Inflammatory macrophage treated with lipopolysaccharide for 1 hour (primary cell): Measurements from ENCODE around the gene GPC6.
A peak's percentile ranks its signal among the peaks of the same experiment; 100 is the strongest.

ENCODE experiments used
- DNase-seq, 2 donors: peaks; one replicate each; pipeline ENCODE4 v3.0.0-alpha.2; 2020 to 2022

The GPC6 gene

DNA sequence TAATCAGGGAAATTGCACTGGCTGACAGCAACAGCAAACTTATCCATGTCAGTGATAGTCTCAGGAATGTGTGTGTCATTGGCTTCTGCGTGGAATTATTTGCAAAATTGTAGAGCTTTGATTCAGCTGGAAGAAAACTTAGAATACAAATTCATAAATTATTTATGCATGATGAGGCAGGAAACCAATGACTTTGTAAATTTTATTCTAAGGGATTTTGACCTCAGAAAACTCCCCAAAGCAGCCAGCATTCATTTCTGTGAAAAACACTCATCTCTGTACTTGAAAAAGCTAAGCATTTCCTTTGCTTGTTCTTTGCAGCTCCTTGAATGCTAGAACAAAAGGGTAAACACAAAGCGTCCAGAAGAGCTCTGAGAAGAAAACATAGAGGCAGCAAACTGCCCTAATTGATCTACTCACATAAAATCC, 1090.5 kb downstream of the GPC6 start:
- DNase-seq = no peak

DNA sequence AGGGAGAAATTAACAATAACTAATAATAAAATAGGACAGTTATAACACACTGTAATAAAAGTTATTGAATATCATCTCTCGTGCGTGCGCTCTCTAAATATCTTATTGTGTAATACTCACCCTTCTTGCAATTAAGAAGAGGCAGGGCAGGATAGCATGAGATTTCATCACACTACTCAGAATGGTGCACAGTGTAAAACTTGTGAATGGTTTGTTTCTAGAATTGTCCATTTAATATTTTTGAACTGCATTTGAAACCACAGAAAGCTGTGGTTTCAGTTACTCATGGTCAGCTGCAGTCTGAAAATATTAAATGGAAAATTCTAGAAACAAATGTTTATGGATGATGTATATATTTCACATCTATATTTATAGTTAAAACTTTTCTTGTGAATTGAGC, 1091.8 kb downstream of the GPC6 start:
- no peak for DNase-seq

DNA sequence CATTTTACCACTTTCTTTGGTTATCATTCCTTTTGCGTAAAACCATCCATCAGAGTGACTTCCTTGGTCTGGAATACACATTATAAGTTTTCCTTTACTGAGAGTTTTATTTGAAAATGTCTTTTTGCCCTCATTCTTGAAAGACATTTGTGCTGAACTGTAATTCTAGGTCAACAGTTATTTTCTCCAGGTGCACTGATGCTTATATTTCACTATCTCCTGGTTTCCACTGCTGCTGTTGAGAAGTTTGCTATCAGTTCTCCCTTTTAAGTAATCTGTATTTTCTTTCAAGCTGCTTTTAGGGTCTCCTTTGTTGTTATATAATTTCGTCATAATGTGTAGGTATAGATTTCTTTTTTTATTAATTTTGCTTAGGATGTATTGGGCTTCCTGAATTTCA, 1092.9 kb downstream of the GPC6 start:
- no peak for DNase-seq

DNA sequence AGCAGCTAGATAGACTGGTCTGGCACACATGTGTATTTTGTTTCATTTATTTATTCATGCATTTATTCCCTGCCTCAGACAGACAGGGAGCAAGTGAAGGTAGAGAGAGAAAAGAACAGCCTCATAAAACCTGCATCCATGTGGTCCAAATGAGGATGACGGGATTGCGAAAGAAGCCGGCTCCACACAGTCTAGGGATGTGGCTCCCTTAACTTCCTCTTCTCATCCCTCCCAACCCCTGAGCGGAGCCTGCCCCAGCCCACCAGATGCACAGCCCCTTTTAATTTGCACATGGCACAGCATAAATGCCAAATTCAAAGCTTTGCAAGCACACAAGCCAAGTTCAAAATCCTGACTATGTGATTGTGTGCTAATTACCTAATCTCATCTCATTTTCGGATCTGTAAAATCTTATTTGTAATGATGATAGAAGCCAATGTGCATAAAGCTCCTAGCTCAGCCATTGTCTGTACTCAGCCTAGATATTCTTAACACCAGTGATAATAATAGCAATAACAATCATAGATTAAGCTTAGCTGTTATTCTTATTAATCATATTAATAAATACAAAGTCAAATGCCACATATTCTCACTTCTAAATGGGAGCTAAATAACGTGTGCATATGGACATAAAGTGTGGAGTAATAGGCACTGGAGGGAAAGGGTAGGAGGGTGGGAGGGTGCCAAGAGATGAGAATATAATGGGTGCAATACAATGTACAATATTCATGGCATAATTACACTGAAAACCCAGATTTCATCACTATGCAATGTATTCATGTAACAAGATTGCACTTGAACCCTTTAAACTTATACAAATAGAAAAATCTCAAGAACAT, 1096.5 kb downstream of the GPC6 start:
- DNase-seq = no peak

DNA sequence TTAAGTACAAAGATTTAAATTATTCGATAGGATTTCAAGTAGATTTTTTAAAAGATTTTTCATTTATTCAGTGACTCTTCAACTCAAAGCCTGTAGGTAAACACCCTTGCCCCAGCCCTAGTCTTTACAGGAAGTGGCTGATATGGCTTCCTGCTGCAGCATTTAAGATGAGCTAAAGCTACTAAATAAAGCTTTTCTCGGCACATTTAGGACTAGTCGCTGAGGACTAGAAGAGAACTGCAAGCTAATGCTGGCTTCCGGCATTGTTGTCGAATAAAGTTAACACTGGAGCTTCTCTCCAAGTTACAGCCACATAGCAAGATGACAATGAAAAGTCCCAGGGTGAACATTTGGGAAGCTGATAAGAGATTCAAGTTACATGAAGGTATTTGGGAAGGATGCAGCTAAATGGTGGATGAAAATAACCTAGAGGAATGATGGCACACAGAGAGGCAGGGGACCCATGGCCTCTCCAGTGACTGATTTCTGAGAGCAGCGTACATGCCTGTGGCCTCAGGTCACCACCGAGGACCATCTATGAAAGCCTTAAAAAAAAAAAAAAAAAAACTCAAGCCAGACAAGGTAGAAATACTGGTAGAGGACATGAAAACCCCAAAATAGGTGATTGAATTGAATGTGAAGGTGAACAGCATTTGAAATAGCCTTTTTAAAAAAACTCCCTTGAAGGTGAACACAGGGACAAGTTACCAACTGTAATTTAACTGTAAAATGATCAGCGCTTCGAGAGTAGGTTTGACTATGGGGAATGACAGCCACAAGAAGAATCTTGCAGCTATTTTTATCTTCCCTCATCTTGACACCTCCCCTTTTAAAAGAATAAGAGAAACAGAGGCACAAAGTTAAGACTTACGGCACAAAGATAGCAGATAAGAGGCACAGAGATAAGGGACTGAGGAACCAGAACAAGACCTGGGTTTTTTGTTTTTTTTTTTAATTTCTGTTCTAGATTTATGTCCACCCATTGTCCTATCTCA, 1097.5 kb downstream of the GPC6 start:
- DNase-seq = no peak

DNA sequence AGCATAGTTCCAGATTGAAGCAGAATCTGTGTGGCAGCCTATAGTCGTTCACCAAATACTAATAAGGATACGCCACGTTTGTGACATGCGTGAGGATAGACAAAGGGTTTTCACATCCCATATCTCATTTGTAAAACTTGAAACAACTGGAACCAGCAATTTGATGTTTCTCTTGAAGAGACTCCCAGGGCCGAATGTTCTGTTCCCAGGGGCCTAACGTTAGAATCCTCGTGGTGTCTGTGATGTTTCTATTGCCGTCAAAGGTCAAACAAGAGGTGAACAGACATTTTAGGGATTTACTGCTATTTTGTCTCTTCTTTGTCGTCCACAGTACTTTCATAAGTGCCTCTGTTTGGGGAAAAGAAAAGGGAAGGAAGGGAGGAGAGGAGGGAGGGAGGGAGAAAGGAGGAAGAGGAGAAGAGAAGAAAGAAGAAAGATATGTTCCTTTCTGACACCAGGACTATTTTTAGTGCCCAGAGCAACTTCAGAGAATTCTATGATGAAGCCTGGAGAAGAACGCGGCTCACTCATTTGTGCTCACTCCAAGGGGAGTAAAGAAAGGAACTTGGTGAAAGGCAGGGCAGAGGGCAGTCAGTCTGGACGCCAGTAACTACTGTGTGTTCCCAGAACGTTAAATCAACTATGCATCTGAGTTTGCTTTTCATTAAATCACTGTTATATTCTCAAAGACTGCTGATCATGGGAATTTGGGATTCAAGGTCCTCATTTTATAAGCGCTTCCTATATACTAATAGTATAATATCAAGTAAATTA, 1098.3 kb downstream of the GPC6 start:
- no peak for DNase-seq

DNA sequence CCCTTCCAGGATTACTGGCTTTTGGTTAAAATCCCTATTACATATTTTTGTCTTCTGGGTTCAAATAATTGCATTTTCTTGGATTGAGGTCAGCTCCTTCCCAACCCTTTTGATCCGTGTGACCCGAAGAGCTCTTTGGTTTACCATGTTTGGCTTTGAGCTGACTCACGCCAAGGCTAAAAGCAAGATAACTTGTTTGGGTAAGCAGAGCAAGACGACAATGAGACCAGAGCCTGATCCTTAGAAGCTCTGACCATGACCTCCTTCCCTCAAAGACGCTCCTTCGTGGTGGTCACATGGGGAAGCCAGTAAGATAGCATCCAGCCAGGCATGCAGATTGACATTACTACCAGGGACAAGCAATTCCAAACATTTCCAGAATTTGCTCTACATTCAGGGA, 1099.0 kb downstream of the GPC6 start:
- DNase-seq = no peak

DNA sequence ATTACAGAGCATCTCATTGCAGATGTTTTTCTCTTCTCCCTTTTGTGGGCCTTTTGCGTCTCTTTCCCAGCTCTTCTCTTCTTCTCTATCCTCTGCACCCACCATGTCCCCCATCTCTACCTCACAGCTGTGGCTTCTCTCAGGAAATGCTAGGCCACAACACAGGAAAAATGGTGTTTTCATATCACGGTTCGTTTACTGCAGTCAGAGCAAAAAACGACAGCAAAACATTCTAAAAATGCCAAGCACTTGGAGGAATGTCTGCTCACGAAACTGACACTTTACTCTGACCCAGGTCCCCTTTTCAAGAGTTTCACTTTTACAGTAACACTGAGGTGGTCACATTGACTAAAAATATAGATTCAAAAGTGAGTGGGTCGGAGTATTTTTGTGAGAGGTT, 1100.7 kb downstream of the GPC6 start:
- DNase-seq = no peak

DNA sequence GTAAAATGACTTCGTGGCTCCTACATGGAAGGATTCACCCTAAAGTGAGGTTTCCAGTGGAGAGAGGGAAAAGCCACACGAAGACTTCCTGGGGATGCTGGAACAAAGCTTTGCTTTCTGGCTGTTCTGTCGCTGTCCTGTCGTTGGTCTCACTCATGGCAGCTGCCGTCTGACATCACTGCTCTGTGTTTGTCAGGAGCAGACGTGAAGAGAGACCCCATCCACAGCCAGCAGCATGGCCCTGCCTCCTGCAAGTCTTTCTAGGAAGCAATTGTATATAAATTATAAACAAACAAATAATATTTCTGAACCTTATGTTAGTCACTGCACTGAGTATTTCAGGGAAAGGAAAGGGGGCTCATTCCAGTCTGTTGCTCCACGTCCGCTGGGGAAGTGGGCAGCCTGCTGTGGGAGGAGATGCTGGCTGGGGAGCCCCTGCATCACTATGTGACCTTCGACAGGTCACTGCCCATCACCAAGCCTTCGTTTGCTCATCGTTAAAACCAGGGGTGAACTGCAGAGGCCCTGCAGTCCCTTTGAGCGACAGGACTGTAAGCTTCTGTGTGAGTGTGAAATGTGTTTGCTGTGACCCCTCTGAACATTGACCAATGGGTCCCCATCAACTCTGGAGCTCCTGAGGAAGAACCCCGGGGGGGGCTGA, 1101.9 kb downstream of the GPC6 start:
- no peak for DNase-seq

DNA sequence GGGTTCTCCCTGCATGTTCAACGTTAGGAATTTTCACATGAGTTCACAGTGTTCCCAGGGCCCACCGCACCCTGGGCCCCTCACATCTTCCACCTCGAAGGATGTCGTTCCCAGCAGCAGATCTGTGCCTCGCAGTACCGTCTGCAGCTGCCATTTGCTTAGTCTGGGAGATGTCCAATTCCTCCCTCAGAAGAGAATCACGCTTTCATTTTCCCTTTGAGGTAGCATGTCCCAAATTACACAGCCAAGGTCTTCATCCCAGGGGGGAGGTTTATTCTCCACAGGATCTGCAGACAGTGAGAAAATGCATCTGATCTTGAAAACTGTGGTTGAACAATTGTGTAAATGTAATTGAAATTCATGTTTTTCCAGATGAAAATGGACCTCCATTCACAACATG, 1102.7 kb downstream of the GPC6 start:
- no peak for DNase-seq

DNA sequence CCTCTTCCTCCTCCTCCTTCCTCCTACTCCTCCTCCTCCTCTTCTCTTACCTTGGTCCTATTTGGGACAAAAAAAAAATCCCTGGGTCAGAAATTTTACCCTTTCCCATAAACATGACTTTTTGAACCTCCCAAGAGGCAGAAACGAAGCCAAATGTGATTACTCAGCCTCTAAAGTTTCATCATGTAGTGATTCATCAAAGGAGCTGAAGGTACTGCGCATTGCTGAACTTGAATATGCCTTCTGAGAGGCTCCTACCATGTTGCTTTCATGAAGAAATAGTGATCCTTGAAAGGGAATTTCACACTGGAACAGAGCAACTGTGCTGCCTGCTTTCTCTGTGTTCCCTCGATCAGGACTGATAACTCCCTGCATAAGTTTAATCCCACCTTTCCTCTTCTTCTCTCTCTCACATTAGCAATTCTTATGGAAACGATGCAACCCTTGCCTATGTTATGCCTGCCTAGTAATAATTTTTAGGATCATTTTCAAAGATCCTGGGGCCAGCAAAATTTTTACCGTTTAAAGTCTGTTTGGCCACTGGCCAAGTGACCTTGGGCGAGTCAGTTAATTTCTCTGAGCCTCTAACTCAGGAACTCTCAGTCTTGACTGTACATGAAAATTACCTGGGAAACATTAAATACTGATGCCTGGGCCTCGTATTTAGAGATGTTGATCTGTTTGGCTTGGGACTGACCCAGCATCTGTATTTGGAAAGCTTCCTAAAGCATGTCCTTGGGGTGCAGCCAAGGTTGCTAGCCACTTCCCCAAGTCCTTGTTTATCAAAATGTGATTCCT, 1103.3 kb downstream of the GPC6 start:
- DNase-seq = peak in 1 of 2 donors; percentile 2

DNA sequence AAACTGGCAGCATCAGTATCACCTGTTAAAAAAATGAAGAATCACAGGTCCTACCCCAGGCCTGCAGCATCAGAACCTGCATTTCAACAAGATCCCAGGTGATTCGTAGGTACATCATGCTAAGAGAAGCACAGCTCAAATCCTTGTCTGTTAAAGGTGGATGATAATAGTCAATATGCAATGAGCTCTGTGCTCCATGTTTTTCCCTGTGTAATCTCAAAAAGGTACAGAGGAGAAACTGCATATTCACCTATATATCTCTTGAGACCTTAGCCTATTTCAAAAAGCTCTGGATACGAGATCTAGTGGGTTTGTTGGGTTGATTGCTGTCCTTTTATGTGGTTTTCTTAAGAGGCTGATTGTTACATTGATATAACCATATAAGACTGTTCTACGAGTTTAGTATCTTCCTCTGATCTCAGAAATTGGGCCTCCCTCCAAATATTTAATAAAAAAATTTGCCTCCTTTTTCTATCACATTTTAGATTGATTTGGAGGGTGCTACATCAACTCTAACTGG, 1104.0 kb downstream of the GPC6 start:
- no peak for DNase-seq

DNA sequence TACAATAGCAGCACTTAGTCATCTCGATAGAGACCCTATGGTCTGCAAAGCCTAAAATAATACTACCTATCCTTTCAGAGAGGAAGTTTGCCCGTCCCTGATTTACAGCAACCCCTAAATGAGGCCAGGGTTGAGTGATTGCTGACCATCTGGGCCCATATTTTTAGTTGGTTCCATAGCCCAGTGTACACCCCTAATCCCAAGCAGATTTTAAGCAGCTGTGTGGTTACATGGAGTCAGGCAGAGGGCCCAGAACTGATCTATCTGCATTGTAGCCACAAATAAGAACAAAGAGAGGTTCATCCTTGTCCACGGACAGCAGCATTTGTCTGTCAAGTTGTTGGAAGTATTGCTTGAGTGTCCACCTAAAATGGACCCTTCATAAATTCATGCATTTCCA, 1104.7 kb downstream of the GPC6 start:
- no peak for DNase-seq

DNA sequence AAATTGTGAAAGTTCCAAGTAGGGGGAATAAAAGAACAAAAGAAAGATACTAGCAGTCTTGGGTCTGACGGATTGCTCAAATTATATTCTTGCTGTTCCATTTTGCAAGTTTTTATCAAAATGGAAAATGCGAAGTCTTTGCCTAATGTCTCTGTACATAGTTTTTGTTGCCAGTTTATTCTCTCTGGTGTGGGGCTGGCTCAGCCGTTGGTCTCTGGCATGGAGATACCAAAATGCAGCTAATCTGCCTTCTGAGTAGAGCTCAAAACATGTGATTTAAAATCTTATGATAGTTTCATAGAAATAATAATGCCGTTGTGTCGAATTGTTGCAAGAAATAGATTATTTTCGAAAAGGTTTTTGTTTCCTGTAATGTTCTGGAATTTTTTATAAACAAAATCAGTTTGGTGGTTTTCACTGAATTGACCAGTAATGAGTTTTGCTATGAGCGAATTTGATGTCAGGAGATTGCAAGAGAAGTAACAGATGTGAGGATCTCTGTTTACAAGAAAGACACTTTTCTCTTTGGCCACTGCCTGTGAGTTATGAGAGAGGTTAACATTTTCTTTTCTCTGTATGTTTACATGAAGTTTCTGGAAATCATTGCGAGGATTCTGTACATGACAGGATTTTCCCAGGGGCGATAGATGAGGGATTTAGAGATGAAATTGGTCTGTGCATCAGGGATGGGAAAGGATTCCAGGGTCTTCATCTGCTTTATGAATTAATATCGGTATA, 1105.9 kb downstream of the GPC6 start:
- DNase-seq = no peak

DNA sequence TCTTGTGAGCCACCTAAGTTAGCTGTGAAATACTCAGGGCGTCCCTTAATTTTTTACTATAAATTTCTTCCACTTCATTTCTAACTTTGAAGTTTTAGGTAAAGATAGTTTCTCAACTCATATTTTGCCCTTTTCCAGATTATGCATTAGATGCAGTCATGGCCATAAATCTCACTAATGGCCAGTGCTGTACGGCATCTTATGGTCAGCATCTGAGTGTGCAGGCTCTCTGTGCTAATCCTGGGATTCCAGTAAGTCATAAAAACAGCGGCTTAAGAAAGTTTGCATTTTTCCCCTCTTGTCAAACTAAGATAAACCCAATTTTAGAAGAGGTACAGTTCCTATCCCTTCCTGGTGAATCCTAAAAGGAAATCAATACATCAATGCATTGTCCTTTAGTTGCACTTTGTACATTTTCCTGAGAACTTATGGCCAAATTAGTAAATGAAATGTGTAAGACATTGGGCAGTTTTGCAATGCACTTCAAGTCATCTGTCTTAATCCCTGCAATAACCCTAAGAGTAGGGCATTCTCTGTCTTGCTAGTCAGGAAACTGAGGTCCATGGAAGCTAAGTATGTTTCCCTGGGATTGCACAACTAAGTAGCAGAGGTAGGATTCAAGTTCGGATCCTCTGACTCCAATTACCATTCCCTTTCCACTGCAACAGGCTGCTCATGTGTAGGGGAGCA, 1106.7 kb downstream of the GPC6 start:
- DNase-seq = no peak

DNA sequence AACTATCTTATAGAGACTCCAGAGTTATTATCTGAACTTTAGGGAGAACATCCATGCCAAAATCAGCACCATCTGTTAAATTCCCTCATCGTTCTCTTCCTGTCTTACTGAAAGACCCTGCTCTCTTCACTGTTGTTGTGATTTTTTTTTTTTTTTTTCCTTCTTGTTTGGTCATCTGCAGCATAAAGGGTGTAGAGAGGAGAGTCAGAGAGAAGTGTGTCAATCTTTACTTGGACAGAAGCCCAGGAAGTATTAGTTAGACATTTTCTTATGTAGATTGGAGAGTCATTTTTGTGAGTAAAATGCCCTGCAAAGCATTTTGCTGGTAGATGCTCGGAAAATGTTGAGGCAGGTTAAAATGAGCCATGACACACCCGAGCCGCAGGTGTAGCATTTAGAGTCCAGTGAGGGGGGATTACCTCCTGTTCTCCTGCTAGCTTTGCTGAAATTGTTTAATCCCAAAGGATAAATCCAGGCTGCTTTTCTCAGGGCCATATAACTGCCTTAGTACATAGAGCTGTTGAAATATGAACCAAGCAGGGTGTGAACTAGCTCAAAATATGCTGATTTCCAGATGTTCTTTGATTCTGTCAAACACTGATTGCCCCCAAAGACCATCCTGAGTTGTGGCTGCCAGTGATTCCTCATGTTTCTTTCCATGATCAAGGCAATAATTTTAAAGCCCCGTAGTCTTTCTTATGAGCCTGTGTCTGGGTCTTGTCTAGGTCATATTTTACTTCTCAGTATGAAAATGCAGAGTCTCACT, 1109.3 kb downstream of the GPC6 start:
- DNase-seq = no peak

DNA sequence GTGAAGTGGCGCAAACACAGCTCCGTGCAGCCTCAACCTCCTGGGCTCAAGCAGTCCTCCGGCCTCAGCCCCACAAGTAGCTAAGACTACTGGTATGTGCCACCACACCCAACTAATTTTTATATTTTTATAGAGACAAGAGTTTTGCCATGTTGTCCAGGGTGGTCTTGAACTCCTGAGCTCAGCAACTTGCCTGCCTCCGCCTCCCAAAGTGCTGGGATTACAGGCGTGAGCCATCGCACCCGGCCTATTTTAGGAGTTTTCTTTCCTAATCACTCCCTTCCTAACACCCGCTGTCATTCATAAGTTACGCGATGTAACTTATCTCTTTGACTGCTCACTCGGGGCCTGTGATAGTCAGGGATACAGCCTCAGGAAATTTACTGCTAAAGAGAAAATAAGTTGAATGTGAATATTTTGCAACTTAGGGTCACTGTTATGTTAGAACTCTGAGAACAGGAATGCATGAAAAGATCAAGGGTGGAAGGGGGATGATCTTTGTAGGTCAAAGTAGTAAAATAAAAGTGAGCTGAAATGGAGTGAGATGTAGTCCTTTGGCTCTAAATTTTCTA, 1112.6 kb downstream of the GPC6 start:
- DNase-seq = no peak

DNA sequence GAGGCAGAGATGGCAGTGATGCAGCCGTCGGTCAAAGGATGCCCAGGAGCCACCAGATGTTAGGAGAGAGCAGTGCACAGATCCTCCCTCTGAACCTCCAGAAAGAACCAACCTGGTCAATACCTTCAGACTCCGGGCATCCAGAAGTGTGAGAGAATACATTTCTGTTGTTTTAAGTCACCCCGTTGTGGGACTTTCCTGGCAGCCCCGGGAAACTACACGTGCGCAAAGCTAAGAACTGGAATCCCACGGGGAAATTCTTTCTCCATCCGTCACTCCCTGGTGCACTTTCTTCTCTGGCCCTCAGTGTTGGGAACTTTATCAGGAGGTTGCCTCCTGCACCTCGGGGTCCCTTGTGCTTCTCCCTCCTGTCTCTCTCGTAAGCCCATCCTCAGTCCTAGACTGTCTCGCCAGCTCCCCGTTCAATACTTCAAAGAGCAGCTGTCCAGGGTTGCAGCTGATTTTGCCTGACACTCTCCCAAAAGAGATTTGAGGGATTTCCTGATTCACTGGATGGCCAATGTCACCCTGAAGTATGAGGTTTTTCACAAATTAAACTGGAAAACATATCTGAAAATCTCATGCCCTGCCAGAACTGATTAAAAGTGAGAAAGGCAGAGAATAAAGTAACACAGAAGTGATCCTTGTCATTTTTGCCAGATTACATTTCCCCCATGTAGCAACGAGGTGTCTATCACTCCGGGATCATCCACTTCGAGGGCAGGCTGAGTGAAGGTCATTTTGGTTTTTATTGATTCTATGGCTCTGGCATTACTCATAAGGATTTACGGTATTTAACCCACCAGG, 1116.0 kb downstream of the GPC6 start:
- DNase-seq = no peak
